BLaER1 (cell line): ENCODE measurements around the gene NOL4L.
"Not testable (repeated sequence)": the region's sequence is repeated elsewhere in the genome, so short reads cannot be mapped to it uniquely, and the experiment has no call there.

Experiments
- H3K27ac ChIP-seq: shearing (Covaris generic); formaldehyde crosslinking; 2 replicates; pipeline ENCODE4 v1.8.1; 2022
- H3K27me3 ChIP-seq: shearing (Covaris generic); formaldehyde crosslinking; 2 replicates; pipeline ENCODE4 v1.8.1; 2022
- H3K36me3 ChIP-seq: shearing (Covaris generic); formaldehyde crosslinking; 2 replicates; pipeline ENCODE4 v1.8.1; 2022
- H3K4me1 ChIP-seq: shearing (Covaris generic); formaldehyde crosslinking; 2 replicates; pipeline ENCODE4 v1.8.1; 2022
- H3K4me2 ChIP-seq: shearing (Covaris generic); formaldehyde crosslinking; 2 replicates; pipeline ENCODE4 v1.8.1; 2022
- H3K4me3 ChIP-seq: shearing (Covaris generic); formaldehyde crosslinking; 2 replicates; pipeline ENCODE4 v1.8.1; 2022
- H3K9ac ChIP-seq: shearing (Covaris generic); formaldehyde crosslinking; 2 replicates; pipeline ENCODE4 v1.8.1; 2022
- H3K9me3 ChIP-seq: shearing (Covaris generic); formaldehyde crosslinking; 2 replicates; pipeline ENCODE4 v1.8.1; 2022
- H4K20me1 ChIP-seq: shearing (Covaris generic); formaldehyde crosslinking; 2 replicates; pipeline ENCODE4 v1.8.1; 2022
- Cebpa-rat ChIP-seq: shearing (Covaris generic); IDR thresholded peaks from 2 replicates; pipeline ENCODE4 v1.8.1; 2022

Gene NOL4L

DNA sequence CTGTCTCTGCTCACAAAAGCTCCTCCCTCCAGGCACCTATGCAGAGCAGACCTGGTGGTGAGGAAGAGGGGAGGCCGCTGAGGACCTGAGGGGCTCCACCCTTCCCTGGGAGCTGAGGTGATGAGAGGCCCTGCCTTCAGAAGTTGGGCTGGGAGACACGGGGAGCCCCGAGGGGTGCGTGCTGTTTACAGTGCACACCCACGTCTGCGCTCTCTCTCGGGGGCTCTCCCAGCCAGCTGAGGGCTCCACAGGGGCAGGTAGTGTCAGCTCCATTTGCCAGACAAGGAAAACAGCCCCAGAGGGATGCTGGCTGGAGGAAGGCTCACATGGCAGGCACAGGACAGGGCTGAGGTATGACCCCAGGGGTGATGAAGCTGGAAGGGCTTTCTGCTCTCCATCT, 13.5 kb upstream of the NOL4L start:
- H3K4me2 ChIP-seq: no peak overlapping the region
- no peak overlapping the region for H3K9ac ChIP-seq
- TF ChIP-seq Cebpa-rat: no peak

DNA sequence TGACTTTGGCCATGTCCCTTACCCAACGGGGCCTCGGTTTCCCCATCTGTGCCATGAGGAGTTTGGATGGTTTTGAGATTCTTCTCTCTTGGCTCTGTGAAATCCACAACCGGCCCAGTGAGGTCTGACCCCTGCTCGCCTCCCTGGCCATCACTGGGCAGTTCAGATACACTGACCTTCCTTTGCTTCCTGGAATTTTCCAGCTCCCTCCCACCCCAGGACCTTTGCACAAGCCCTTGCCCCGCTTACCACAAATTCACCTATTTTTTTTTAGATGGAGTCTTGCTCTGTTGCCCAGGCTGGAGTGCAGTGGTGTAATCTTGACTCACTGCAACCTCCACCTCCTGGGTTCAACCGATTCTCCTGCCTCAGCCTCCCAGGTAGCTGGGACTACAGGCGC, 12.6 kb upstream of the NOL4L start:
- H3K9ac ChIP-seq: no peak overlapping the region
- no peaks in the 10 kb centered on the region for H4K20me1 ChIP-seq
- no peak overlapping the region for H3K4me2 ChIP-seq
- no peak overlapping the region for H3K4me3 ChIP-seq
- H3K36me3 ChIP-seq: no peaks in the 10 kb centered on the region
- H3K27ac ChIP-seq: no peak overlapping the region
- TF ChIP-seq Cebpa-rat: no peak
- peaks cover 25% of the 10 kb centered on the region for H3K4me1 ChIP-seq
- no peaks in the 10 kb centered on the region for H3K9me3 ChIP-seq
- H3K27me3 ChIP-seq: no peaks in the 10 kb centered on the region

More for the DNA sequence above, 13.5 kb upstream of the NOL4L start:
- Histone ChIP-seq H3K27me3 (no peaks in the 10 kb centered on the region), H3K4me3 (no peak overlapping the region), H3K36me3 (no peaks in the 10 kb centered on the region), H3K4me1 (peaks cover 33% of the 10 kb centered on the region), H3K9me3 (no peaks in the 10 kb centered on the region), H3K27ac (no peak overlapping the region), H4K20me1 (no peaks in the 10 kb centered on the region)

DNA sequence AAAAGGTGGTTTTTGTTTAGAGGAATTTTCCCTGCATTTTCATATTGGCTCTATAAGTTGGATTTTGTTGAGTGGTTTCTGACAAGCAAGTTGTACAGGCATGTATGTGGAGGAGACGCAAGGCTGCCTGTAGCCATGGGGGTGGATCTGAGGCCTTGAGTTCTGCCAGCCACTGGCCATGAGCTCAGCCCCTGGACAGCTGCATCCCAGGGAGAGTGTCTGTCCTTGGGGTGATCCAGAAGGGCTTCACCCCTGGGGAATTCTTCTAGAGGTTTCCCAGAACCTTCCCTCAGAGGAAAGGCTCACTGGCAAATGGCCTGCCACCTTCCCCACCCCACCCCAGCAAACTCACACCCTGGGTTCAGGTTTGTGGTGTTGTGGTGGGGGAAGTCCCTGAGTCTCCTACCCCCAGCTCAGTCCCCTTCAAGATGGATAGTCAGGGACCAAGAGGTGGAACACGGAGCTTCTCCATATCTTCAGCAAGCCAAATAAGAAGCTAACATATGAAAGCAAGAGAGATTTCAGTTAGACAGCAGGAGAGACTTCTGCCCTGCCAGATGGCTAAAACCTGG, 11.6 kb upstream of the NOL4L start:
- Histone ChIP-seq H3K36me3 (no peaks in the 10 kb centered on the region), H3K9me3 (no peaks in the 10 kb centered on the region), H4K20me1 (no peaks in the 10 kb centered on the region), H3K4me1 (peaks cover 15% of the 10 kb centered on the region), H3K27me3 (no peaks in the 10 kb centered on the region), H3K4me2 (no peak overlapping the region), H3K4me3 (no peak overlapping the region), H3K27ac (peak overlapping the region; percentile 37; the same call in 1 of the 2 replicates), H3K9ac (no peak overlapping the region)
- TF ChIP-seq Cebpa-rat: no peak

DNA sequence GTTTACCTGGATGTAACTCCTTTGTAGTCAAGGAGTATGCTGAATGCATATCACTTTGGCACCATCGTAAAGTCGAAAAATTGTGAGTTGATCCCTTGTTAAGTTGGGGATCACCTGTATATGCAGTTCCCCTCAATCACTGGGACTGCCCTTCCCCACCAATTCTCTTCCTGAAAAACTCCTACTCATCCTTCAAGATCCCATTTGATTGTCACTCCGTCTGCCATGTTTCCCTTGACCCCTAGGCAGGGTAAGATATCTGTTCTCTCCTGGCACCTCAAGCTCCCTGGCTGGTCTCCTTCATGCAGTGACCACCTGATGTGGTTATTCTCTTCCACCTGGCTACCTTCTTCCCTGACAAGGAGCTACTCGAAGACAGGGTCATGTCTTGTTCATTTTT, 10.0 kb upstream of the NOL4L start:
- H3K36me3 ChIP-seq: no peaks in the 10 kb centered on the region
- no peaks in the 10 kb centered on the region for H3K9me3 ChIP-seq
- no peak overlapping the region for H3K4me3 ChIP-seq
- peaks cover 8% of the 10 kb centered on the region; the same call in 1 of the 2 replicates for H3K4me1 ChIP-seq
- no peak for TF ChIP-seq Cebpa-rat
- H3K27ac ChIP-seq: no peak overlapping the region
- H3K9ac ChIP-seq: no peak overlapping the region
- no peaks in the 10 kb centered on the region for H3K27me3 ChIP-seq
- no peaks in the 10 kb centered on the region for H4K20me1 ChIP-seq
- no peak overlapping the region for H3K4me2 ChIP-seq

DNA sequence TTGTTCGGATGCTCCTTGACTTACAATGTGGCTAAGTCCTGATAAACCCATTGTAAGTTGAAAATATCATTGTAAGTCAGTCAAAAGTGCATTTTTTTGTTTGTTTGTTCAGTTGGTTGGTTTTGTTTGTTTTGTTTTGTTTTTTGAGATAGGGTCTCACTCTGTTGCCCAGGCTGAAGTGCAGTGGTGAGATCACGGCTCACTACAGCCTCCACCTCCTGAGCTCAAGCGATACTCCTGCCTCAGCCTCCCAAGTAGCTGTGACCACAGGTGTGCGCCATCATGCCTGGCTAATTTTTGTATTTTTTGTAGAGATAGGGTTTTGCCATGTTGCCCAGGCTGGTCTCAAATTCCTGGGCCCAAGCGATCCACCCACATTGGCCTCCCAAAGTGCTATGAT, 9.5 kb upstream of the NOL4L start:
- H3K27ac ChIP-seq, H3K9ac ChIP-seq, H3K4me1 ChIP-seq, H3K27me3 ChIP-seq, H4K20me1 ChIP-seq, H3K4me2 ChIP-seq, H3K4me3 ChIP-seq, H3K9me3 ChIP-seq, H3K36me3 ChIP-seq: not testable (repeated sequence)

DNA sequence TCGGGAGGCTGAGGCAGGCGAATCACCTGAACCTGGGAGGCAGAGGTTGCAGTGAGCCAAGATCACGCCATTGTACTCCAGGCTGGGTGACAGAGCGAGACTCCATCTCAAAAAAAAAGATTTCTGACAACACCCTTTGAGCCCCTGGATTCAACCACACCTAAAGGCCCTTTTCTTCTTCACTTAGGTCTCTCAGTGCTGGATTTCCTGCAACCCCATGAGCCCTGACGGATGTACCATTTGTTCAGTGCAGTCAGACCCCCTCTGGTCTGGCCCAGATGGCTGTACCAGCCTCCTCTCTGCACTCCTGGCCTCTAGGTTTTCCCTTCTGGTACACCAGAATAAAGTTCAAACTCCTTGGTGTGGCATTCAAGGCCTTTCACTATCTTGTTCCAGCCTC, 9.1 kb upstream of the NOL4L start:
- Histone ChIP-seq H3K9me3 (no peaks in the 10 kb centered on the region), H3K4me1 (peaks cover 8% of the 10 kb centered on the region; the same call in 1 of the 2 replicates), H4K20me1 (no peaks in the 10 kb centered on the region), H3K27me3 (no peaks in the 10 kb centered on the region), H3K4me2 (no peak overlapping the region), H3K9ac (no peak overlapping the region), H3K36me3 (no peaks in the 10 kb centered on the region), H3K4me3 (no peak overlapping the region), H3K27ac (no peak overlapping the region)
- no peak for TF ChIP-seq Cebpa-rat

DNA sequence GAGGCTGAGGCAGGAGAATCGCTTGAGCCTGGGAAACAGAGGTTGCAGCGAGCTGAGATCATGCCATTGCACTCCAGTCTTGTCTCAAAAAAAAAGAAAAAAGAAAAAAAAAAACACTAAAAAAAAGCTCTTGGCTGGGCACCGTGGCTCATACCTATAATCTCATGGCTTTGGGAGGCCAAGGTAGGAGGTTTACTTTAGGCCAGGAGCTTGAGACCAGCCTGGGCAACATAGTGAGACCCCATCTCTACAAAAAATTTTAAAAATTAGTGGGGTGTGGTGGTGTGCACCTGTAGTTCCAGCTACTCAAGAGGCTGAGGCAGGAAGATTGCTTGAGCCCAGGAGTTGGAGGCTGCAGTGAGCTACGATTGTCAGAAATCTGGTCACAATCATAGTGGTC, 7.5 kb upstream of the NOL4L start:
- H3K4me1 ChIP-seq: peaks cover 19% of the 10 kb centered on the region
- H3K4me3 ChIP-seq, H3K4me2 ChIP-seq, H4K20me1 ChIP-seq, H3K27ac ChIP-seq, H3K27me3 ChIP-seq, H3K9ac ChIP-seq, H3K9me3 ChIP-seq, H3K36me3 ChIP-seq: not testable (repeated sequence)

DNA sequence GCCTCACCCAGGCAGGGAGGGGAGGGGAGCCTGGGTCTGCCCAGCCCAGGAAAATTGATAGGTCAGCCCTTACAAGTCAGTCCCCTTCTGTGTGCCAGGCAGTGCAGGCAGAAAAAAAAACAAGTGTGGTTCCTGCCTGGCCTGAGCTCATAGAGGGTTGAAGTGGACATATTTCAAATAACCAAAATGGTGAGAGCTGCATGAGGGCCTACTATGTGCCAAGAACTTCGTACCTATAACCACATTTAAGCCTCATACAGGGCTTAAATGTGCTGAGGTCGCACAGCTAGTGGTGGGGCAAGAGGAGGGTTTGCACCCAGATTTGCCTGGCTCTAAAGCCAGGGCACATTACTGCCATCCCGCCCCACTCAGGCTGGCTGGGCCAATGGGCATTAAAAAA, 6.9 kb upstream of the NOL4L start:
- no peak overlapping the region for H3K4me3 ChIP-seq
- no peak overlapping the region for H3K27ac ChIP-seq
- no peaks in the 10 kb centered on the region for H3K27me3 ChIP-seq
- no peaks in the 10 kb centered on the region for H3K9me3 ChIP-seq
- no peak overlapping the region for H3K9ac ChIP-seq
- no peaks in the 10 kb centered on the region for H3K36me3 ChIP-seq
- no peak overlapping the region for H3K4me2 ChIP-seq
- peaks cover 20% of the 10 kb centered on the region for H3K4me1 ChIP-seq
- 0 out of 2 replicates have a peak, but pooled peaks cover 1% of the 10 kb centered on the region for H4K20me1 ChIP-seq
- no peak for TF ChIP-seq Cebpa-rat

DNA sequence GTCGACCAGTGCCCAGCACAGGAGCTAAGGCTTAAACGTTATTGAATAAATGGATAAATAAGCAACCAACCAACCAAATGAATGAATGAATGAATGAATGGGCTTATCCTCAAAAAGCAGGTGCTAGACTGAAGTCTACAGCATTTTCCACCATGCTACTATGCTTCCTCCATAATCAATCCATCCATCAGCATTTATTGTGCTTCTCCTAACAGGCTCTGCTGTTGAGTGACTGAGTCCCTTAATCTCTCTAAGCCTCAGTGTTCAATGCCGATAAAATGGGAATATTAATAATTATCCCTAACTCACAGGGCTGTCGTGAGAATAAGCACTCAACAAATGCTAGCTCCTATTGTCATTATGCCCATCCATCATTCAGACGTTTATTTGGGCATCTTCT, 4.6 kb upstream of the NOL4L start:
- no peaks in the 10 kb centered on the region for H3K27me3 ChIP-seq
- TF ChIP-seq Cebpa-rat: no peak
- peaks cover 33% of the 10 kb centered on the region for H3K4me1 ChIP-seq
- 0 out of 2 replicates have a peak, but pooled peaks cover 17% of the 10 kb centered on the region for H4K20me1 ChIP-seq
- H3K4me2 ChIP-seq: no peak overlapping the region
- H3K27ac ChIP-seq: no peak overlapping the region
- H3K9ac ChIP-seq: no peak overlapping the region
- H3K4me3 ChIP-seq: no peak overlapping the region
- no peaks in the 10 kb centered on the region for H3K36me3 ChIP-seq
- H3K9me3 ChIP-seq: no peaks in the 10 kb centered on the region

DNA sequence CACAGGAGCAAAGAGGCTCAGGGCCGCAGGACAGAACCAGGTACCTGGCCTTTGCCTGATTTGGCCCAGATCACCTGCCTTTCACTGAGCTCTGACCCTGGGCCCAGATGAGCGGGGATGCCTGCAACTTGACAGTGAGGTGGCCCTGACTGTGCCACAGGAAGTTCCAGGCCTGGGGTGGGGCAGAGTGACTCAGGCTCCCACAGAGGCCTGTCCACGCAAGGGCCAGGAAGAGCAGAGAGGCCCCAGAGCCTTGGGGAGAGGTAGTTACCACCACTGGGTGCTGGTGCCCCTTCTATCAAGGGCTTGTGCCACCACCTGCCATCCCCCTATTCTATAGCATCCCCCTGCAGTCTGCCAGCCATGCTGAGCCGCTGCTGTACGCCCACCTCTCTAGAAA, 4.1 kb upstream of the NOL4L start:
- no peak for TF ChIP-seq Cebpa-rat
- Histone ChIP-seq H3K9ac (no peak overlapping the region), H3K9me3 (no peaks in the 10 kb centered on the region), H4K20me1 (0 out of 2 replicates have a peak, but pooled peaks cover 17% of the 10 kb centered on the region), H3K36me3 (no peaks in the 10 kb centered on the region), H3K4me3 (no peak overlapping the region), H3K4me2 (no peak overlapping the region), H3K4me1 (peaks cover 33% of the 10 kb centered on the region), H3K27ac (no peak overlapping the region), H3K27me3 (no peaks in the 10 kb centered on the region)

DNA sequence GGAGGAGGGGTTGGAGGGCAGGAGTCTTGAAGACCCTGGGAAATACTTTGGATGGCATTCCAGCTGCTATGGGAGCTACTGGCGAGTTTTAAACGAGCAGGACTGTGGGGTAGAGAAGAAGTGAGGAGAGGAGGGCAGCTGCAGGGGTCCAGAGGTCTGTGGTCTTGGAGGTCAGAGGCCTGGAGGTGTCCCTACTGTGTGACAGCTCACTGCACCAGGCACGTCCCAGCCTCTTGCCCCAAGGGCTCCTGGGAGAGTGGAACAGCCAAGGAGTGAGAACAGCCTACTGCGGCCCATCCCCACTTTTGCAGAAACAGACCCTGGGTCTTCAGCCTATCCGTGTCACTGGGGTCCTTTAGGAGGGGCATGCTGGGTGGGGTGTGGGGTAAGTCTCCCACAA, 2.9 kb upstream of the NOL4L start:
- Histone ChIP-seq H3K36me3 (no peaks in the 10 kb centered on the region), H4K20me1 (0 out of 2 replicates have a peak, but pooled peaks cover 17% of the 10 kb centered on the region), H3K4me1 (peaks cover 33% of the 10 kb centered on the region), H3K4me3 (no peak overlapping the region), H3K27ac (no peak overlapping the region), H3K9ac (no peak overlapping the region), H3K4me2 (peak overlapping the region; percentile 97), H3K27me3 (no peaks in the 10 kb centered on the region), H3K9me3 (no peaks in the 10 kb centered on the region)
- no peak for TF ChIP-seq Cebpa-rat
